HepG2 (cell line): ENCODE measurements around the gene SLC22A31. TPM values are rescaled to one million over a fixed set of nuclear protein-coding genes. Genes with fewer than 3 reads are reported as not detected.

ENCODE experiments used
- ATF5 ChIP-seq: sonication (generic); formaldehyde crosslinking; IDR thresholded peaks from 2 replicates; pipeline ENCODE4 v1.4.0; 2020; ENCODE audit warnings: mild to moderate bottlenecking, low read depth, missing genetic modification reagents
- HDAC1 ChIP-seq: sonication (generic); formaldehyde crosslinking; IDR thresholded peaks from 2 replicates; pipeline ENCODE4 v1.5.1; 2020; ENCODE audit warnings: mild to moderate bottlenecking, missing genetic modification reagents
- JARID2 ChIP-seq: sonication (generic); formaldehyde crosslinking; IDR thresholded peaks from 2 replicates; pipeline ENCODE4 v1.8.1; 2023; ENCODE audit warnings: missing genetic modification reagents, inconsistent platforms; ENCODE audit not compliant: insufficient replicate concordance
- KAT8 ChIP-seq: IDR thresholded peaks from 2 replicates; pipeline ENCODE4 v1.6.1; 2016; ENCODE audit warnings: missing genetic modification reagents, missing compliant biosample characterization
- NFE2 ChIP-seq: sonication (generic); formaldehyde crosslinking; IDR thresholded peaks from 2 replicates; pipeline ENCODE4 v1.4.0; 2020; ENCODE audit warnings: missing genetic modification reagents
- NFE2L1 ChIP-seq: sonication (generic); formaldehyde crosslinking; IDR thresholded peaks from 2 replicates; pipeline ENCODE4 v1.4.0; 2020; ENCODE audit warnings: missing genetic modification reagents, mild to moderate bottlenecking, borderline replicate concordance
- PHF5A ChIP-seq: IDR thresholded peaks from one replicate; pipeline ENCODE4 v1.6.1; 2018; ENCODE audit warnings: low read depth, missing genetic modification reagents; ENCODE audit not compliant: unreplicated experiment
- RBAK ChIP-seq: sonication (generic); formaldehyde crosslinking; IDR thresholded peaks from 2 replicates; pipeline ENCODE4 v1.5.1; 2020; ENCODE audit warnings: mild to moderate bottlenecking, missing genetic modification reagents
- SIN3B ChIP-seq: fragments of 150-350 bp; IDR thresholded peaks from 2 replicates; pipeline ENCODE4 v1.6.1; 2014; ENCODE audit warnings: low read length
- SSRP1 ChIP-seq: IDR thresholded peaks from 2 replicates; pipeline ENCODE4 v1.6.1; 2016; ENCODE audit warnings: control low read depth
- ZFP82 ChIP-seq: sonication (generic); formaldehyde crosslinking; IDR thresholded peaks from 2 replicates; pipeline ENCODE4 v1.5.1; 2020; ENCODE audit warnings: mild to moderate bottlenecking, missing genetic modification reagents, borderline replicate concordance
- ZNF138 ChIP-seq: sonication (generic); formaldehyde crosslinking; IDR thresholded peaks from 2 replicates; pipeline ENCODE4 v1.5.0; 2020; ENCODE audit warnings: mild to moderate bottlenecking, low read depth, missing genetic modification reagents
- ZNF251 ChIP-seq: sonication (generic); formaldehyde crosslinking; IDR thresholded peaks from 2 replicates; pipeline ENCODE4 v1.9.0; 2021; ENCODE audit warnings: mild to moderate bottlenecking, missing genetic modification reagents
- ZNF276 ChIP-seq: sonication (generic); formaldehyde crosslinking; IDR thresholded peaks from 2 replicates; pipeline ENCODE4 v1.4.0; 2020; ENCODE audit warnings: mild to moderate bottlenecking, low read depth, missing genetic modification reagents
- ZNF281 ChIP-seq: sonication (generic); formaldehyde crosslinking; IDR thresholded peaks from 2 replicates; pipeline ENCODE4 v1.4.0; 2020; ENCODE audit warnings: missing genetic modification reagents, borderline replicate concordance
- ZNF567 ChIP-seq: sonication (generic); formaldehyde crosslinking; IDR thresholded peaks from 2 replicates; pipeline ENCODE4 v1.8.1; 2023; ENCODE audit warnings: mild to moderate bottlenecking, missing genetic modification reagents, borderline replicate concordance
- ZNF609 ChIP-seq: sonication (generic); formaldehyde crosslinking; IDR thresholded peaks from 2 replicates; pipeline ENCODE4 v1.4.0; 2020; ENCODE audit warnings: mild to moderate bottlenecking, missing genetic modification reagents, borderline replicate concordance
- ZNF709 ChIP-seq: sonication (generic); formaldehyde crosslinking; IDR thresholded peaks from 2 replicates; pipeline ENCODE4 v1.5.0; 2020; ENCODE audit warnings: mild to moderate bottlenecking, missing genetic modification reagents
- ZSCAN9 ChIP-seq: IDR thresholded peaks from 2 replicates; pipeline ENCODE4 v1.6.1; 2016; ENCODE audit warnings: borderline replicate concordance
- polyA plus RNA-seq, 8 experiments: library from polyadenylated mRNA; depleted of rRNA in 3 of 8; stranded (reverse) in 7 of 8; unstranded in 1 of 8; fragments of >200 nt; fragmentation: Illumina TruSeq in 4 of 8; extraction: Trizol in 4 of 8; gene quantifications; 2 replicates each; pipeline versions ENCODE4 v1.2.1 to v1.2.3, GENCODE V29; 2011 to 2016; ENCODE audit warnings: low read depth in 4 of 8, missing spikeins in 1 of 8, mixed read lengths in 1 of 8; ENCODE audit not compliant: insufficient read depth in 1 of 8
- total RNA-seq, 5 experiments: library from RNA; depleted of rRNA; stranded (reverse); fragments of >200 nt; fragmentation: Illumina TruSeq; extraction: Trizol; gene quantifications; 2 replicates each; pipeline ENCODE4 v1.2.3, GENCODE V29; 2016; ENCODE audit warnings: low read depth in 1 of 5

SLC22A31 gene
- total and polyA plus RNA-seq, 2 of the 13 experiments (the other 11 are each of a cell fraction or from before 2014, with no cell fraction given) = 67.3 to 83.3 TPM

GRCh38 chr16:89246903-89247733, 46.8 kb upstream of the SLC22A31 start (continued):
- peak; percentile 70; the same call in 1 of the 2 replicates for TF ChIP-seq ZNF281
- TF ChIP-seq JARID2 (CRISPR knock-in tag) = no peak
- TF ChIP-seq NFE2 (CRISPR knock-in tag) = no peak
- TF ChIP-seq ZSCAN9 (CRISPR knock-in tag) = no peak; the same call in 1 of the 2 replicates
- TF ChIP-seq KAT8 (CRISPR knock-in tag) = peak; percentile 84
- peak; percentile 87; the same call in 1 of the 2 replicates for TF ChIP-seq ZNF567 (CRISPR knock-in tag)
- no peak; the same call in 1 of the 2 replicates for TF ChIP-seq ZNF276 (CRISPR knock-in tag)
- no peak; the same call in 1 of the 2 replicates for TF ChIP-seq SIN3B
- TF ChIP-seq RBAK (CRISPR knock-in tag) = no peak
- TF ChIP-seq PHF5A = no peak
- TF ChIP-seq ZNF138 (CRISPR knock-in tag) = peak; percentile 30; the same call in 1 of the 2 replicates
- peak; percentile 73; the same call in 1 of the 2 replicates for TF ChIP-seq NFE2L1 (CRISPR knock-in tag)
- no peak for TF ChIP-seq ZFP82 (CRISPR knock-in tag)
- peak; percentile 72; the same call in 1 of the 2 replicates for TF ChIP-seq ATF5 (CRISPR knock-in tag)
- no peak for TF ChIP-seq SSRP1 (CRISPR knock-in tag)
- no peak; the same call in 1 of the 2 replicates for TF ChIP-seq ZNF709
- TF ChIP-seq HDAC1 (CRISPR knock-in tag) = peak; percentile 68; the same call in 1 of the 2 replicates
- TF ChIP-seq ZNF251 (CRISPR knock-in tag) = no peak
- no peak for TF ChIP-seq ZNF609 (CRISPR knock-in tag)
